Pancreas (tissue), 10 donors: ENCODE measurements around the gene GNB2. TPM values are rescaled to one million over a fixed set of nuclear protein-coding genes. Genes with fewer than 3 reads are reported as not detected.

Experiments used
- ATAC-seq, 4 donors: fragments of 200-7000 bp; cut with Tn5 transposase; one replicate each; pipeline versions ENCODE4 v1.8.0 to v1.9.1; 2020; ENCODE audit warnings: mild to moderate bottlenecking in 4 of 4, moderate library complexity in 4 of 4
- DNase-seq, 6 donors: peaks; one replicate each; pipeline ENCODE4 v3.0.0-alpha.2; 2020
- FAIRE-seq: peaks from 2 replicates; lab custom pipeline; 2012; peaks lifted over from hg19 to GRCh38; lab: Jason Lieb, UNC
- H3K27ac ChIP-seq, 4 donors: fragments of 200-600 bp; sonication (generic); 1 replicate in 3 of 4; 2 replicates in 1 of 4; pipeline versions ENCODE4 v1.5.0 to v1.8.0; 2020
- H3K27me3 ChIP-seq, 4 donors: fragments of 200-600 bp; one replicate each; pipeline ENCODE4 v1.8.0; 2021
- H3K36me3 ChIP-seq, 3 donors: fragments of 200-600 bp; sonication (generic) in 1 of 3; one replicate each; pipeline versions ENCODE4 v1.5.0 to v1.8.0; 2020 to 2021
- H3K4me1 ChIP-seq, 3 donors: fragments of 200-600 bp; one replicate each; pipeline ENCODE4 v1.8.0; 2021
- H3K4me3 ChIP-seq, 4 donors: fragments of 200-600 bp; sonication (generic) in 2 of 4; one replicate each; pipeline versions ENCODE4 v1.5.0 to v1.8.0; 2020 to 2021
- H3K9me3 ChIP-seq, 4 donors: fragments of 200-600 bp; one replicate each; pipeline ENCODE4 v1.8.0; 2021
- CTCF ChIP-seq, 4 donors: fragments of 200-600 bp; sonication (generic) in 3 of 4; IDR thresholded peaks; one replicate each; pipeline versions ENCODE4 v1.5.0 to v1.8.0; 2021; ENCODE audit warnings: antibody characterized with exemption in 4 of 4
- WGBS, 2 donors: extraction: QIAGEN DNeasy Blood & Tissue Kit; methylation state at CpG; one replicate each; pipeline ENCODE4 v1.1.7; 2013; 5-methylcytosine and 5-hydroxymethylcytosine counted together
- intact Hi-C, 3 donors: fragments of 100-400 bp; cut with DNase I; formaldehyde crosslinking; loops; one replicate each; pipeline versions ENCODE4 v1.11.1 to v1.14.2; 2022
- polyA plus RNA-seq, 2 donors: library from polyadenylated mRNA; stranded (reverse); fragments of 200-250 nt; gene quantifications; one replicate each; pipeline ENCODE4 v1.2.3, GENCODE V29; 2013
- total RNA-seq, 6 donors: library from RNA; stranded (reverse); fragmentation: NEBNext Ultra II Directional in 4 of 6; extraction: Animal tissue kit (Norgen Biotek cat#: 25700) in 4 of 6; gene quantifications; one replicate each; pipeline versions ENCODE4 v1.2.1 to v1.2.4, GENCODE V29; 2021 to 2023
- donor health status: healthy with polysubstance abuse.
- donor health status: DM: no; HTN: no; CAD: no; lungs with moderate emphysema.
- donor health status: DM: no; HTN: no; CAD: no.
- donor health status: control.
- donor health status: control.
- donor health status: Bipolar disorder and iron deficiency.
- donor health status: DM: yes; HTN: yes; CAD: no.
- donor health status: DM: no; HTN: no; CAD: no.
- donor health status: DM: no; HTN: no; CAD: no.
- donor health status: DM: yes; HTN: yes; CAD: no.

The GNB2 gene
- total and polyA plus RNA-seq, 8 donors, result 82.2 to 151 (median 104) TPM

GRCh38 chr7:100640517-100641440 lies 32.8 kb upstream of the GNB2 start:
- no peak for DNase-seq
- no peak for TF ChIP-seq CTCF (IDR thresholded peaks at IDR 0.05)
- H3K4me1 ChIP-seq, result peaks cover 0 to 3% (median 0%) of the 10 kb centered on the region in 3 donors
- intact Hi-C loops, result no loop called here
- no peaks in the 10 kb centered on the region for H3K9me3 ChIP-seq
- ATAC-seq, result no peak
- FAIRE-seq, result no peak
- no peaks in the 10 kb centered on the region for H3K36me3 ChIP-seq
- H3K4me3 ChIP-seq, result no peak overlapping the region
- no peaks in the 10 kb centered on the region for H3K27me3 ChIP-seq
- WGBS, 2 donors, result 70 to 76% methylated on average over 22 to 24 of the region's 24 CpGs
- no peak overlapping the region for H3K27ac ChIP-seq

DNA sequence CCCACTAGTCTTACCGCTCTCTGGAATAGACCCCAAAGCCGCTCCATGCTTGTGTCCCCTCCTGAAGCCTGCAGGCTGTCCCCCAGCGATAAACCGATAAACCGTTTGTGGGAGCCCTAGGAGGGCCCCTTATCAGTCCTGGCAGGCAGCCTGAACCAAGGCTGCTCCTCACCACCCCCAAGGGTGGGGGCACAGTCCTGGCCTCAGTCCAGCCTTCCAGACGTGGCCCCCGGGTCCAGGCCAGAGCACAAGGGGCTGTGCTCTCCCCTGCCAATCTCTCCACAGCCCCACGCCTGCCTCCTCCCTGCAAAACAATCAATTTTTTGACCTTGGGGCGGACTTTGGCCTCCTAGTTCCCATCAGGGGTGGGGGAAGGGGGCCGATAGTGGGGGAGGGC lies 32.1 kb upstream of the GNB2 start, which contains the start of gene TFR2:
Gene TFR2, minus strand, starts transcription at position 90 of the 397 bp plus-strand sequence. Its CDS starts 43 bp downstream, at position 47.
- no peak for FAIRE-seq
- intact Hi-C loops, result no loop called here
- no peaks in the 10 kb centered on the region for H3K36me3 ChIP-seq

DNA sequence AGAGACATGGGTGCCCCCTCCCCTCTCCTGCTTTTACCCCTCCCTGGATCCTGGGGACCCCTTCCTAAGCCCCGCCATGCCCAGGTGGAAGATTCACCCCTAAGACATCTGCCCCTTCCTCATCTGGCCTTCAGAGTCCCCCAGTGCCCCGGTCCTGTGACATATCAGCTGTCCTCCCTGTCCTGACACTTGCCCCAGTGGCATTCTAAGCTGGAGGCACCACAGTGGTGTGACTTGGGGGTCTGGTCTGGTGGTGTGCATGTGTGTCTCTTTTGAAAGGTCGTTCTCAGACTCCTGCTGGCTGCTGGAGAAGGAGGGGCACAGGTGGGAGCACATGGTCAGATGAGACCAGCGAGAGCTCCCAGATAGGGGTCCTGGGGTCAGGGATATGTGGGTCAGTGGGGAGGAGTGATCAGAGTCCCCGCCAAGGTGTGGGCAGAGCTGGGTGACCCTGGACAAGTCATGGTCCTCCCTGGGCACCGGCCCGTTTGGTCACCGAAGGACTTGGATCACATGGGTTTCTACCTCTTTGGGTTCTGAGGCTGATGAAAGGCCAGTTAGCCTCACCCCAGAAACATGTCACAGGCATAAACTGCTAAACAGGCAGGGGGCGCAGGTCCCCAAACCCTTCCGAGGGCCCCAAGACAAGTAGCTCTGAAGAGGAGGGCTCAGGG lies 31.5 kb upstream of the GNB2 start:
- Histone ChIP-seq H3K27ac (no peak overlapping the region), H3K36me3 (no peaks in the 10 kb centered on the region), H3K27me3 (no peaks in the 10 kb centered on the region), H3K4me3 (no peak overlapping the region), H3K9me3 (no peaks in the 10 kb centered on the region), H3K4me1 (peaks cover 0 to 3% (median 0%) of the 10 kb centered on the region in 3 donors)
- 80 to 83% methylated on average over 10 of the region's 10 CpGs for WGBS, 2 donors
- TF ChIP-seq CTCF (IDR thresholded peaks at IDR 0.05), result no peak
- DNase-seq (no peak), FAIRE-seq (no peak), ATAC-seq (peak in 1 of 4 donors; percentile 15)
- intact Hi-C loops, result no loop called here

More for the DNA sequence above, 32.1 kb upstream of the GNB2 start, which contains the start of gene TFR2:
- DNase-seq (no peak), ATAC-seq (peak in 3 of 4 donors; percentile 16 to 52 (median 34))
- no peak within 1 kb of the TSS for H3K27ac ChIP-seq
- H3K4me1 ChIP-seq, result peaks cover 0 to 3% (median 0%) of the 10 kb centered on the region in 3 donors
- no peaks in the 10 kb centered on the region for H3K27me3 ChIP-seq
- no peaks in the 10 kb centered on the region for H3K9me3 ChIP-seq
- WGBS, 2 donors, result 8 to 17% methylated on average over 10 of the region's 10 CpGs
- TF ChIP-seq CTCF (IDR thresholded peaks at IDR 0.05), result no peak
- no peak within 1 kb of the TSS for H3K4me3 ChIP-seq

- ATAC-seq, result peak in 2 of 4 donors; percentile 29 to 40
Observed at GRCh38 chr7:100642534-100642907, 31.0 kb upstream of the GNB2 start.

More at GRCh38 chr7:100642534-100642907, 31.0 kb upstream of the GNB2 start:
- Histone ChIP-seq H3K27ac (no peak overlapping the region), H3K9me3 (no peaks in the 10 kb centered on the region), H3K27me3 (no peaks in the 10 kb centered on the region), H3K4me3 (no peak overlapping the region), H3K4me1 (peaks cover 0 to 3% (median 0%) of the 10 kb centered on the region in 3 donors), H3K36me3 (no peaks in the 10 kb centered on the region)
- WGBS, 2 donors, result 78 to 80% methylated on average over 11 of the region's 11 CpGs
- FAIRE-seq, result no peak
- no peak for DNase-seq
- intact Hi-C loops, result no loop called here
- TF ChIP-seq CTCF (IDR thresholded peaks at IDR 0.05), result no peak
